Progenitor cell of endocrine pancreas (in vitro differentiated cells): ENCODE measurements around the gene SPEG. TPM values are rescaled to one million over a fixed set of nuclear protein-coding genes. Genes with fewer than 3 reads are reported as not detected.

Experiments
- DNase-seq: peaks from one replicate; pipeline ENCODE4 v3.0.0; 2021; ENCODE audit warnings: low spot score; ENCODE audit not compliant: unreplicated experiment
- H3K27ac Mint-ChIP-seq: 2 replicates; pipeline ENCODE4 v1.8.0; 2021; ENCODE audit warnings: mild to moderate bottlenecking, moderate library complexity, mixed read lengths
- H3K27me3 Mint-ChIP-seq: 2 replicates; pipeline ENCODE4 v1.8.0; 2021; ENCODE audit warnings: mixed read lengths
- H3K36me3 Mint-ChIP-seq: 2 replicates; pipeline ENCODE4 v1.8.0; 2022; ENCODE audit warnings: mixed read lengths; ENCODE audit not compliant: insufficient read depth
- H3K4me1 Mint-ChIP-seq: 2 replicates; pipeline ENCODE4 v1.8.0; 2021; ENCODE audit warnings: low read depth, mixed read lengths
- H3K4me3 Mint-ChIP-seq: 2 replicates; pipeline ENCODE4 v1.8.0; 2021; ENCODE audit warnings: low read depth, mild to moderate bottlenecking, moderate library complexity, mixed read lengths
- H3K9me3 Mint-ChIP-seq: 2 replicates; pipeline ENCODE4 v1.8.0; 2021; ENCODE audit warnings: low read depth, mixed read lengths
- total RNA-seq: library from RNA; stranded (reverse); gene quantifications from 2 replicates; pipeline ENCODE4 v1.2.1, GENCODE V29; 2021
- TF ChIP-seq, protein P1 (sequence below): fragments of 200-600 bp; sonication (generic); IDR thresholded peaks from one replicate; pipeline ENCODE4 v1.5.0; 2021; ENCODE audit warnings: antibody characterized with exemption, mild to moderate bottlenecking; ENCODE audit not compliant: unreplicated experiment

SPEG gene
- total RNA-seq, 1 donor from 2014 or later, result 15.1 TPM

- no peak overlapping the region for H3K27ac Mint-ChIP-seq
- H3K4me3 Mint-ChIP-seq, result no peak overlapping the region
- H3K27me3 Mint-ChIP-seq, result peaks cover 54% of the 10 kb centered on the region
- peaks cover 11% of the 10 kb centered on the region for H3K4me1 Mint-ChIP-seq
- H3K36me3 Mint-ChIP-seq, result no peaks in the 10 kb centered on the region
- no peaks in the 10 kb centered on the region for H3K9me3 Mint-ChIP-seq
- TF ChIP-seq, protein P1, sequence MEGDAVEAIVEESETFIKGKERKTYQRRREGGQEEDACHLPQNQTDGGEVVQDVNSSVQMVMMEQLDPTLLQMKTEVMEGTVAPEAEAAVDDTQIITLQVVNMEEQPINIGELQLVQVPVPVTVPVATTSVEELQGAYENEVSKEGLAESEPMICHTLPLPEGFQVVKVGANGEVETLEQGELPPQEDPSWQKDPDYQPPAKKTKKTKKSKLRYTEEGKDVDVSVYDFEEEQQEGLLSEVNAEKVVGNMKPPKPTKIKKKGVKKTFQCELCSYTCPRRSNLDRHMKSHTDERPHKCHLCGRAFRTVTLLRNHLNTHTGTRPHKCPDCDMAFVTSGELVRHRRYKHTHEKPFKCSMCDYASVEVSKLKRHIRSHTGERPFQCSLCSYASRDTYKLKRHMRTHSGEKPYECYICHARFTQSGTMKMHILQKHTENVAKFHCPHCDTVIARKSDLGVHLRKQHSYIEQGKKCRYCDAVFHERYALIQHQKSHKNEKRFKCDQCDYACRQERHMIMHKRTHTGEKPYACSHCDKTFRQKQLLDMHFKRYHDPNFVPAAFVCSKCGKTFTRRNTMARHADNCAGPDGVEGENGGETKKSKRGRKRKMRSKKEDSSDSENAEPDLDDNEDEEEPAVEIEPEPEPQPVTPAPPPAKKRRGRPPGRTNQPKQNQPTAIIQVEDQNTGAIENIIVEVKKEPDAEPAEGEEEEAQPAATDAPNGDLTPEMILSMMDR, result no peak
- no peak for DNase-seq
Observed at GRCh38 chr2:219478916-219479315, 44.3 kb downstream of the SPEG start.

- Mint-ChIP-seq H3K27ac (no peak overlapping the region), H3K9me3 (no peaks in the 10 kb centered on the region)
Observed at GRCh38 chr2:219480004-219480403, 45.4 kb downstream of the SPEG start.

DNA sequence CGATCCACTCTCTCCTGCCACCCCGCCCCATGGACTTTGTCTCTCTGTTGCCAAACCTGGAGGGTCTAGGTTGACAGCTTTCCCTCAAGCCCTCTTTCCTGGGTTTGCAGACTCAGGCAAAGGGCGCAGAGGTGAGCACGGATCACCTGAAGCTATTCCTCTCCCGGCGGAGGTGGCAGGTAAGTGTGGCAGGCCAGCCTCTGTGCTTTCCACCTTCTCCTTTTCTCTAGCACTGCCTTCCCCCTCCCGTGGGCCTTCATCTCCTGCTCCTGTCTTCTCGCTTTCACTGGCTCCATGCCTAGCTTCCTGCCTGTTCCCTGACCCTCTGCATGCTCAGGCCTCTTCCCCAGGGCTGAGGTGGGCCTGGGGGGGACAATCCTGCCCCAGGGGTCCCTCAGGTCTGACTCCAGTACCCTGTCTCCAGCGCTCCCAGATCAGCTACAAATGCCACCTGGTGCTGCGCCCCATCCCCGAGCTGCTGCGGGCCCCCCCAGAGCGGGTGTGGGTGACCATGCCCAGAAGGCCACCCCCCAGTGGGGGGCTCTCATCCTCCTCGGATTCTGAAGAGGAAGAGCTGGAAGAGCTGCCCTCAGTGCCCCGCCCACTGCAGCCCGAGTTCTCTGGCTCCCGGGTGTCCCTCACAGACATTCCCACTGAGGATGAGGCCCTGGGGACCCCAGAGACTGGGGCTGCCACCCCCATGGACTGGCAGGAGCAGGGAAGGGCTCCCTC lies 48.2 kb downstream of the SPEG start:
- no peaks in the 10 kb centered on the region for H3K36me3 Mint-ChIP-seq
- no peak overlapping the region for H3K27ac Mint-ChIP-seq
- TF ChIP-seq, protein P1, result no peak
- DNase-seq, result no peak
- no peaks in the 10 kb centered on the region for H3K4me1 Mint-ChIP-seq
- peaks cover 77% of the 10 kb centered on the region for H3K27me3 Mint-ChIP-seq
- H3K9me3 Mint-ChIP-seq, result no peaks in the 10 kb centered on the region
- H3K4me3 Mint-ChIP-seq, result no peak overlapping the region

More at GRCh38 chr2:219480004-219480403, 45.4 kb downstream of the SPEG start:
- TF ChIP-seq, protein P1, result no peak
- DNase-seq, result no peak
- Mint-ChIP-seq H3K36me3 (no peaks in the 10 kb centered on the region), H3K4me3 (no peak overlapping the region), H3K4me1 (peaks cover 10% of the 10 kb centered on the region), H3K27me3 (peaks cover 60% of the 10 kb centered on the region)

DNA sequence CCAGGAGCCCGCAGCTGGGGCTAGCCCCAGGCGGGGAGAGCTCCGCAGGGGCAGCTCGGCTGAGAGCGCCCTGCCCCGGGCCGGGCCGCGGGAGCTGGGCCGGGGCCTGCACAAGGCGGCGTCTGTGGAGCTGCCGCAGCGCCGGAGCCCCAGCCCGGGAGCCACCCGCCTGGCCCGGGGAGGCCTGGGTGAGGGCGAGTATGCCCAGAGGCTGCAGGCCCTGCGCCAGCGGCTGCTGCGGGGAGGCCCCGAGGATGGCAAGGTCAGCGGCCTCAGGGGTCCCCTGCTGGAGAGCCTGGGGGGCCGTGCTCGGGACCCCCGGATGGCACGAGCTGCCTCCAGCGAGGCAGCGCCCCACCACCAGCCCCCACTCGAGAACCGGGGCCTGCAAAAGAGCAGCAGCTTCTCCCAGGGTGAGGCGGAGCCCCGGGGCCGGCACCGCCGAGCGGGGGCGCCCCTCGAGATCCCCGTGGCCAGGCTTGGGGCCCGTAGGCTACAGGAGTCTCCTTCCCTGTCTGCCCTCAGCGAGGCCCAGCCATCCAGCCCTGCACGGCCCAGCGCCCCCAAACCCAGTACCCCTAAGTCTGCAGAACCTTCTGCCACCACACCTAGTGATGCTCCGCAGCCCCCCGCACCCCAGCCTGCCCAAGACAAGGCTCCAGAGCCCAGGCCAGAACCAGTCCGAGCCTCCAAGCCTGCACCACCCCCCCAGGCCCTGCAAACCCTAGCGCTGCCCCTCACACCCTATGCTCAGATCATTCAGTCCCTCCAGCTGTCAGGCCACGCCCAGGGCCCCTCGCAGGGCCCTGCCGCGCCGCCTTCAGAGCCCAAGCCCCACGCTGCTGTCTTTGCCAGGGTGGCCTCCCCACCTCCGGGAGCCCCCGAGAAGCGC lies 49.1 kb downstream of the SPEG start:
- H3K9me3 Mint-ChIP-seq, result no peaks in the 10 kb centered on the region
- no peak overlapping the region for H3K27ac Mint-ChIP-seq
- no peak for DNase-seq
- H3K4me3 Mint-ChIP-seq, result no peak overlapping the region
- no peaks in the 10 kb centered on the region for H3K4me1 Mint-ChIP-seq
- H3K36me3 Mint-ChIP-seq, result no peaks in the 10 kb centered on the region
- peaks cover 77% of the 10 kb centered on the region for H3K27me3 Mint-ChIP-seq
- TF ChIP-seq, protein P1, result no peak
